Measurements from ENCODE around the gene IL32. TPM values are rescaled to one million over a fixed set of nuclear protein-coding genes. Genes with fewer than 3 reads are reported as not detected.

The IL32 gene
- total RNA-seq, 3 donors from 2014 or later (not counting 1 experiment from before 2014, with no cell fraction given): 305 to 562 (median 319) TPM

DNA sequence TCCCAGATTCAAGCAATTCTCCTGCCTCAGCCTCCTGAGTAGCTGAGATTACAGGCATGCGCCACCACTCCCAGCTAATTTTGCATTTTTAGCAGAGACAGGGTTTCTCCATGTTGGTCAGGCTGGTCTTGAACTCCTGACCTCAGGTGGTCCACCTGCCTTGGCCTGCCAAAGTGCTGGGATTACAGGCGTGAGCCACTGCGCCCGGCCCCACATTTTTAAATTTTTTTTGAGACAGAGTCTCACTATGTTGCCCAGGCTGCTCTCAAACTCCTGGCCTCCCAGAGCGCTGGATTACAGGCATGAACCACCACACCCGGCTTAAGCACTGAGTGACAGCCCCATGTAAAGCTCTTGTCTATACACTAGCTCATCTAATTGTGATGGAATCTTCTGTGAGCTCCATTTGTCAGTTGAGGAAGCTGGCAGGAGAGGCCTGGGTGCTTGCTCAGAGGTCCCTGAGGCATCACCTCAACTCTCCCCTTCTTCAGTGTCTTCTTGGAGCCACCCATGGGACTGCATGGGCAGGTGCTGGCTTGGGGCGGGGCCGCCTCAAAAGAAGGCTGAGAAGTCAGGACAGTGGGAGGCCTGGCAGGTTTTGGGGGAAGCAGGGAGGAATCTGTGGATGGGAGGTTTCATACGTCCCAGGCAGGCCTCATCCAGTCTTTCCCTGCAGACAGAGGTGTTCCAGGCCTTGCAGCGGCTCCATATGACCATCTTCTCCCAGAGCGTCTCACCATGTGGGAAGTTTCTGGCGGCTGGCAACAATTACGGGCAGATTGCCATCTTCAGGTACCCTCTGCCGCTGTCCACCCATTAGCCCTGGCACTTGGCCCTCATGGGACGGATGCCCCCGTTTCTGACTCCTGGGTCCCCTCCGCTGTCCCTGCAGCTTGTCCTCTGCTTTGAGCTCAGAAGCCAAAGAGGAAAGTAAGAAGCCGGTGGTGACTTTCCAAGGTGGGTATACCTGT is 40.1 kb upstream of the IL32 start:
- intact Hi-C loops (cut with micrococcal nuclease): no loop called here
- Mint-ChIP-seq H3K4me1 (peaks cover 36 to 67% of the 10 kb centered on the region in 2 donors), H3K36me3 (no peaks in the 10 kb centered on the region), H3K9me3 (no peaks in the 10 kb centered on the region), H3K4me3 (no peak overlapping the region), H3K27me3 (ENCODE audit: low read depth in 2 of 2) (peaks cover 7 to 17% of the 10 kb centered on the region in 2 donors), H3K27ac (no peak overlapping the region)
- H3K4me1 ChIP-seq (ENCODE audit: control insufficient read depth, insufficient read depth, low read length): peaks cover 69% of the 10 kb centered on the region
- 96% methylated on average over 18 of the region's 18 CpGs for WGBS (ENCODE audit: insufficient coverage)
- peaks cover 15% of the 10 kb centered on the region for H3K36me3 ChIP-seq (ENCODE audit: control insufficient read depth, insufficient read depth, low read length)
- no peak overlapping the region for H3K27ac ChIP-seq (ENCODE audit: low read length)
- H3K4me3 ChIP-seq (ENCODE audit: low read length): no peak overlapping the region
- ATAC-seq: no peak
- no peak for DNase-seq
- TF ChIP-seq, protein P1, sequence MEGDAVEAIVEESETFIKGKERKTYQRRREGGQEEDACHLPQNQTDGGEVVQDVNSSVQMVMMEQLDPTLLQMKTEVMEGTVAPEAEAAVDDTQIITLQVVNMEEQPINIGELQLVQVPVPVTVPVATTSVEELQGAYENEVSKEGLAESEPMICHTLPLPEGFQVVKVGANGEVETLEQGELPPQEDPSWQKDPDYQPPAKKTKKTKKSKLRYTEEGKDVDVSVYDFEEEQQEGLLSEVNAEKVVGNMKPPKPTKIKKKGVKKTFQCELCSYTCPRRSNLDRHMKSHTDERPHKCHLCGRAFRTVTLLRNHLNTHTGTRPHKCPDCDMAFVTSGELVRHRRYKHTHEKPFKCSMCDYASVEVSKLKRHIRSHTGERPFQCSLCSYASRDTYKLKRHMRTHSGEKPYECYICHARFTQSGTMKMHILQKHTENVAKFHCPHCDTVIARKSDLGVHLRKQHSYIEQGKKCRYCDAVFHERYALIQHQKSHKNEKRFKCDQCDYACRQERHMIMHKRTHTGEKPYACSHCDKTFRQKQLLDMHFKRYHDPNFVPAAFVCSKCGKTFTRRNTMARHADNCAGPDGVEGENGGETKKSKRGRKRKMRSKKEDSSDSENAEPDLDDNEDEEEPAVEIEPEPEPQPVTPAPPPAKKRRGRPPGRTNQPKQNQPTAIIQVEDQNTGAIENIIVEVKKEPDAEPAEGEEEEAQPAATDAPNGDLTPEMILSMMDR (IDR thresholded peaks at IDR 0.05): no peak
- H3K9me3 ChIP-seq (ENCODE audit: control insufficient read depth, insufficient read depth, low read length): no peaks in the 10 kb centered on the region
- peaks cover 15% of the 10 kb centered on the region for H3K27me3 ChIP-seq (ENCODE audit: control insufficient read depth, insufficient read depth, low read length)

DNA sequence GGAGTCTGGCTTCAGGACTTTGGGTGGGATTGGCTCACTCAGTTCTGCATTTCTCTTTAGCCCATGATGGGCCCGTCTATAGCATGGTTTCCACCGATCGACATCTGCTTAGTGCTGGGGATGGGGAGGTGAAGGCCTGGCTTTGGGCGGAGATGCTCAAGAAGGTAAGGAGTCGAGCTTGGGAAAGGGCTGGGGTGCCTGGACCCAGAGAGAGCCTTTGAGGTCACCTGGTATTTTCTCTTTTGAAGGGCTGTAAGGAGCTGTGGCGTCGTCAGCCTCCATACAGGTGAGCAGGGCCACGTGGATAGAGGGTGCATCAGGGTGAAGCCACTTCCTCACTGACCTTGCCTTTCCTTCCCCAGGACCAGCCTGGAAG is 39.4 kb upstream of the IL32 start:
- 96% methylated on average over 8 of the region's 8 CpGs for WGBS (ENCODE audit: insufficient coverage)
- Histone ChIP-seq H3K9me3 (ENCODE audit: control insufficient read depth, insufficient read depth, low read length) (no peaks in the 10 kb centered on the region), H3K27ac (ENCODE audit: low read length) (no peak overlapping the region), H3K4me3 (ENCODE audit: low read length) (no peak overlapping the region), H3K36me3 (ENCODE audit: control insufficient read depth, insufficient read depth, low read length) (peaks cover 15% of the 10 kb centered on the region), H3K4me1 (ENCODE audit: control insufficient read depth, insufficient read depth, low read length) (peaks cover 62% of the 10 kb centered on the region), H3K27me3 (ENCODE audit: control insufficient read depth, insufficient read depth, low read length) (peaks cover 22% of the 10 kb centered on the region)
- intact Hi-C loops (cut with micrococcal nuclease): no loop called here
- TF ChIP-seq, protein P1 (IDR thresholded peaks at IDR 0.05): no peak
- Mint-ChIP-seq H3K27me3 (ENCODE audit: low read depth in 2 of 2) (peaks cover 7 to 21% of the 10 kb centered on the region in 2 donors), H3K27ac (no peak overlapping the region), H3K4me1 (peaks cover 36 to 61% of the 10 kb centered on the region in 2 donors), H3K36me3 (no peaks in the 10 kb centered on the region), H3K9me3 (no peaks in the 10 kb centered on the region), H3K4me3 (no peak overlapping the region)
- ATAC-seq (no peak), DNase-seq (no peak)

DNA sequence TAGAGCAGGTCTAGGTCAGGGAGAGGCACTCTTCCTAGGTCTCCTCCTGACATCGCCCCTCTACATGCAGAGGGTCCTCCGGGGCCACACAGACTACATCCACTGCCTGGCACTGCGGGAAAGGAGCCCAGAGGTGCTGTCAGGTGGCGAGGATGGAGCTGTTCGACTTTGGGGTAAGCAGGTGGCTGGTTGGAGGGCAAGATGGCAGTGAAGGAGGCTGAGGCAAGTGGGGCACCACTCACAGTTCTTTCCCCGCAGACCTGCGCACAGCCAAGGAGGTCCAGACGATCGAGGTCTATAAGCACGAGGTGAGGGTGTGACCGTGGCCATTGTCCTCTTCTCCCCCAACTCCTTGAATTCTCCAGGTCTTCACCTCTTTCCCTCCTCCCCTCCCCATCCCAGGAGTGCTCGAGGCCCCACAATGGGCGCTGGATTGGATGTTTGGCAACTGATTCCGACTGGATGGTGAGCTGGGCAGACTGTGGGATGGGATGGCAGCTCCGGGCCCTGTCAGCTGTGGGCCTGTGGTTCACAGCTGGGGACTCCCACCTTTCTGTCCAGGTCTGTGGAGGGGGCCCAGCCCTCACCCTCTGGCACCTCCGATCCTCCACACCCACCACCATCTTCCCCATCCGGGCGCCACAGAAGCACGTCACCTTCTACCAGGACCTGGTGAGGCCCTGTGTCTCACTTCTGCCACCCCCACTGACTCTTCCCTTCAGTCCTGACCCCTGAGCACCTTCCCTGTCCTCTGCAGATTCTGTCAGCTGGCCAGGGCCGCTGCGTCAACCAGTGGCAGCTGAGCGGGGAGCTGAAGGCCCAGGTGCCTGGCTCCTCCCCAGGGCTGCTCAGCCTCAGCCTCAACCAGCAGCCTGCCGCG is 38.6 kb upstream of the IL32 start:
- no peak overlapping the region for H3K27ac ChIP-seq (ENCODE audit: low read length)
- Mint-ChIP-seq H3K9me3 (no peaks in the 10 kb centered on the region), H3K27me3 (ENCODE audit: low read depth in 2 of 2) (peaks cover 7 to 24% of the 10 kb centered on the region in 2 donors), H3K36me3 (no peaks in the 10 kb centered on the region), H3K27ac (no peak overlapping the region), H3K4me3 (no peak overlapping the region), H3K4me1 (peaks cover 28 to 52% of the 10 kb centered on the region in 2 donors)
- no peak overlapping the region for H3K4me3 ChIP-seq (ENCODE audit: low read length)
- peaks cover 15% of the 10 kb centered on the region for H3K36me3 ChIP-seq (ENCODE audit: control insufficient read depth, insufficient read depth, low read length)
- no peak for DNase-seq
- TF ChIP-seq, protein P1 (IDR thresholded peaks at IDR 0.05): no peak
- peaks cover 54% of the 10 kb centered on the region for H3K4me1 ChIP-seq (ENCODE audit: control insufficient read depth, insufficient read depth, low read length)
- WGBS (ENCODE audit: insufficient coverage): 97% methylated on average over 22 of the region's 24 CpGs
- ATAC-seq: no peak
- no peaks in the 10 kb centered on the region for H3K9me3 ChIP-seq (ENCODE audit: control insufficient read depth, insufficient read depth, low read length)
- intact Hi-C loops (cut with micrococcal nuclease): no loop called here
- H3K27me3 ChIP-seq (ENCODE audit: control insufficient read depth, insufficient read depth, low read length): peaks cover 23% of the 10 kb centered on the region

Data from natural killer cell (primary cell).